GM12874 (cell line): ENCODE data around the gene CISH.

Experiments
- CTCF ChIP-seq: IDR thresholded peaks from 2 replicates; pipeline ENCODE4 v1.5.1; 2011; ENCODE audit warnings: low read depth, mild to moderate bottlenecking, control low read depth, low read length, moderate library complexity; ENCODE audit not compliant: insufficient read depth

CISH gene

GRCh38 chr3:50572158-50572557 is 39.4 kb downstream of the CISH start:
- peak; percentile 95 for TF ChIP-seq CTCF

- no peak for TF ChIP-seq CTCF
Measured at GRCh38 chr3:50571486-50571885, 40.1 kb downstream of the CISH start.

- TF ChIP-seq CTCF = no peak
Measured at GRCh38 chr3:50570508-50571279, 40.9 kb downstream of the CISH start.

- no peak for TF ChIP-seq CTCF
Measured at GRCh38 chr3:50568947-50569749, 42.4 kb downstream of the CISH start, which contains the start of gene HEMK1. HEMK1 (plus strand) TSS chr3:50569522; CDS start chr3:50571105, 1,583 bp downstream.

- no peak for TF ChIP-seq CTCF
Measured at GRCh38 chr3:50567386-50568167, 44.0 kb downstream of the CISH start, which contains the start of gene C3orf18. C3orf18 (minus strand) TSS chr3:50567747; CDS start chr3:50565699, 2,048 bp downstream.

- no peak for TF ChIP-seq CTCF
Measured at GRCh38 chr3:50567011-50567385, 44.6 kb downstream of the CISH start.

- TF ChIP-seq CTCF = no peak
Measured at GRCh38 chr3:50564321-50564720, 47.3 kb downstream of the CISH start.
